ENCODE measurements around the gene EBF4. TPM values are rescaled to one million over a fixed set of nuclear protein-coding genes. Genes with fewer than 3 reads are reported as not detected.

EBF4 gene
- 2.0 to 3.0 TPM (median 2.3 TPM) in 5 replicates for total RNA-seq (2022; extraction: Qiagen RNA extraction)

GRCh38 chr20:2692036-2692885, at the start of gene EBF4:
Gene EBF4 (plus strand): TSS chr20:2692780. CDS start chr20:2693646, 866 bp downstream.

GRCh38 chr20:2651772-2652723, 40.5 kb upstream of the EBF4 start, which contains the start of gene NOP56:
Gene NOP56 (plus strand): TSS chr20:2652632. CDS start chr20:2652661, 29 bp downstream.

GRCh38 chr20:2663887-2664719, 28.5 kb upstream of the EBF4 start, which contains the start of gene IDH3B:
Gene IDH3B (minus strand): TSS chr20:2664216. CDS start chr20:2664188, 28 bp downstream.

GRCh38 chr20:2800521-2801285, 108.1 kb downstream of the EBF4 start, which contains the start of gene CPXM1:
Gene CPXM1 (minus strand): TSS chr20:2800627. CDS start chr20:2800572, 55 bp downstream.

Other genes with a start within 250 kb of the EBF4 start
- gene SNRPB, start 222.0 kb upstream of the EBF4 start, total RNA-seq (2022; extraction: Qiagen RNA extraction) = 877 to 969 TPM (median 896 TPM) in 5 replicates
- 12.8 to 16.5 TPM (median 14.3 TPM) in 5 replicates for gene ZNF343, start 183.9 kb upstream of the EBF4 start, total RNA-seq (2022; extraction: Qiagen RNA extraction)
- gene TMC2, start 156.2 kb upstream of the EBF4 start, total RNA-seq (2022; extraction: Qiagen RNA extraction) = 0.02 TPM in 1 of 5 replicates, not detected in the others
- gene NOP56, start 40.1 kb upstream of the EBF4 start, total RNA-seq (2022; extraction: Qiagen RNA extraction) = 545 to 622 TPM (median 573 TPM) in 5 replicates
- 121 to 137 TPM (median 133 TPM) in 5 replicates for gene IDH3B, start 28.6 kb upstream of the EBF4 start, total RNA-seq (2022; extraction: Qiagen RNA extraction)
- gene CPXM1, start 107.8 kb downstream of the EBF4 start, total RNA-seq (2022; extraction: Qiagen RNA extraction) = 0.04 TPM in 2 of 5 replicates, not detected in the others
- 0.33 to 0.43 TPM (median 0.39 TPM) in 3 of 5 replicates, not detected in the others for gene C20orf141, start 122.2 kb downstream of the EBF4 start, total RNA-seq (2022; extraction: Qiagen RNA extraction)
- not detected in 5 replicates for gene TMEM239, start 123.6 kb downstream of the EBF4 start, total RNA-seq (2022; extraction: Qiagen RNA extraction)
- 16.9 to 28.7 TPM (median 26.2 TPM) in 5 replicates for gene PCED1A, start 147.9 kb downstream of the EBF4 start, total RNA-seq (2022; extraction: Qiagen RNA extraction)
- 21.4 to 33.9 TPM (median 31.3 TPM) in 5 replicates for gene VPS16, start 148.0 kb downstream of the EBF4 start, total RNA-seq (2022; extraction: Qiagen RNA extraction)
- 35.3 to 46.4 TPM (median 43.6 TPM) in 5 replicates for gene PTPRA, start 180.7 kb downstream of the EBF4 start, total RNA-seq (2022; extraction: Qiagen RNA extraction)

All from A549 treated with dexamethasone at 1 μM for 4 hours (cell line).